Esophagus (tissue), 2 donors: ENCODE results near the gene ADD2. TPM values are rescaled to one million over a fixed set of nuclear protein-coding genes. Genes with fewer than 3 reads are reported as not detected.
A peak's percentile ranks its signal among the peaks of the same experiment; 100 is the strongest.
"Not testable (repeated sequence)": the region's sequence is repeated elsewhere in the genome, so short reads cannot be mapped to it uniquely, and the experiment has no call there.

Source experiments
- H3K27ac ChIP-seq, 2 donors: one replicate each; pipeline ENCODE4 v1.5.1; 2013; ENCODE audit warnings: low read depth in 2 of 2, mild to moderate bottlenecking in 2 of 2, inconsistent platforms in 1 of 2, low read length in 1 of 2, moderate library complexity in 1 of 2
- H3K27me3 ChIP-seq, 2 donors: one replicate each; pipeline ENCODE4 v1.6.1; 2013; ENCODE audit warnings: low read length in 2 of 2, control low read depth in 1 of 2, mild to moderate bottlenecking in 1 of 2; ENCODE audit not compliant: insufficient read depth in 2 of 2, control insufficient read depth in 1 of 2
- H3K36me3 ChIP-seq, 2 donors: one replicate each; pipeline ENCODE4 v1.6.1; 2013; ENCODE audit warnings: low read length in 1 of 2; ENCODE audit not compliant: control insufficient read depth in 2 of 2, insufficient read depth in 2 of 2
- H3K4me1 ChIP-seq, 2 donors: one replicate each; pipeline ENCODE4 v1.6.1; 2013; ENCODE audit warnings: low read length in 1 of 2; ENCODE audit not compliant: control insufficient read depth in 2 of 2, insufficient read depth in 2 of 2
- H3K4me3 ChIP-seq, 2 donors: one replicate each; pipeline ENCODE4 v1.5.1; 2013; ENCODE audit warnings: low read length in 2 of 2, mild to moderate bottlenecking in 2 of 2, low read depth in 1 of 2, moderate library complexity in 1 of 2
- H3K9me3 ChIP-seq, 2 donors: one replicate each; pipeline ENCODE4 v1.6.1; 2013; ENCODE audit warnings: mild to moderate bottlenecking in 2 of 2, low read depth in 1 of 2, low read length in 1 of 2, moderate library complexity in 1 of 2; ENCODE audit not compliant: control insufficient read depth in 2 of 2, insufficient read depth in 1 of 2
- WGBS, 2 donors: extraction: QIAGEN DNeasy Blood & Tissue Kit; methylation state at CpG; one replicate each; pipeline ENCODE4 v1.1.7; 2013; 5-methylcytosine and 5-hydroxymethylcytosine counted together
- polyA plus RNA-seq, 2 donors: library from polyadenylated mRNA; stranded (reverse); fragments of 200-250 nt; gene quantifications; one replicate each; pipeline ENCODE4 v1.2.3, GENCODE V29; 2013
- donor health status: healthy with polysubstance abuse.
- donor health status: Bipolar disorder and iron deficiency.

Gene ADD2
- polyA plus RNA-seq, 2 donors: 0.09 to 0.12 TPM

DNA sequence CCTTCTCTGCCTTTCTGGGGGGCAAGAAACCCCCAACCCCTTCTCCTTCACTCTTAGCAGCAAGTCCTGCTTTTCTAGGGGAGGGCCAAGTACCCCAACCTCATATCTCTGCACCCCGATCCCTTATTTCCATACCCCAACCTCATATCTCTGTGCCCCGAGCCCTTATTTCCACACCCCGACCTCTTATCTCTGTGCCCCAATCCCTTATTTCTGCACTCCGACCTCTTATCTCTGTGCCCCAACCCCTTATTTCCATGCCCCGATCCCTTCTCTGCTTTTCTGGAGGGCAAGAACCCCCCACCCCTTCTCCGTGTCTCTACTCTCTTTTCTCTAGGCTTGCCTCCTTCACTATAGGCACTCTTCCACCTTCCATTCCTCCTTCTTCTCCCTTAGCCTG, 146.5 kb downstream of the ADD2 start:
- not testable (repeated sequence) for H3K4me3 ChIP-seq, H3K36me3 ChIP-seq, H3K4me1 ChIP-seq, H3K9me3 ChIP-seq, H3K27me3 ChIP-seq, H3K27ac ChIP-seq
- 86 to 87% methylated on average over 6 of the region's 6 CpGs for WGBS, 2 donors

DNA sequence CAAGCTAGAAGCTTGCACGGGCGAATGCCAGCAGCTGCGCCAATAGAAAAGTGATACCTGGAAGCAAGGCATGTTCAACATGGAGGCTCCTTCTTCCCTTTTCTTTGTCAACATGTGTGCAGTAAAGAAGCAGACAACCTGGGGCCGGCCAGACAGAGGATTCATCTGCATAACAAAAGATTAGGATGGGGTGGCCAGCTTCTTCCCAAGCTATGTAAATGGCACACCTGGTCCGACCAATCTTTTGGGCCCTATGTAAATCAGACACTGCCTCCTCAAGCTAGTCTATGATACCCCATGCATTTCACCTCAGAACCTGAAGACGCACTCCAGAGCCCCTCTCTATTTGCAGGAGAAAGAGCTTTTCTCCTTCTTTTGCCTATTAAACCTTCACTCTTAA, 148.0 kb downstream of the ADD2 start:
- 71 to 81% methylated on average over 6 of the region's 6 CpGs for WGBS, 2 donors
- H3K9me3 ChIP-seq: no peaks in the 10 kb centered on the region
- H3K27me3 ChIP-seq: no peaks in the 10 kb centered on the region
- H3K4me3 ChIP-seq: no peak overlapping the region
- no peaks in the 10 kb centered on the region for H3K36me3 ChIP-seq
- H3K27ac ChIP-seq: no peak overlapping the region
- peaks cover 0 to 6% of the 10 kb centered on the region in 2 donors for H3K4me1 ChIP-seq

DNA sequence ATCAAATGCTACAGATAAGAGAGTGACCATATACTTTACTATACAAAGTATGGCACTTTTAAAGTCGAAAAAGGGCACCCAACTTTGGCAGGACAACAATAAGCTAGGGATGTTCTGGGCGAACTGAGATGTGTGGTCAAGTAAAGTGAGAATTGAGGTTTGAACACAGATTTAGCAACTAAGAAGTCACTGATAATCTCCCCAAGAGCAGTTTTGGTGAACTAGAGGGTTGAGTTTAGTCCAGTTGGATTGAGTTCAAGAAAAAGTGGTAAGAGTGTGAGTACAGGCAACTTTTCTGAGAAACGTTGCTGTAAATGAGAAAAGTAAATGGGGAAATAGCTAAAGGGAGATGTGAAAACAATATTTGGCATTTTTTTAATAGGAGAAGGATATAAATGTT, 148.8 kb downstream of the ADD2 start:
- no peaks in the 10 kb centered on the region for H3K36me3 ChIP-seq
- WGBS, 2 donors: 61 to 70% methylated on average over 3 of the region's 3 CpGs
- H3K9me3 ChIP-seq: no peaks in the 10 kb centered on the region
- no peak overlapping the region for H3K27ac ChIP-seq
- H3K27me3 ChIP-seq: no peaks in the 10 kb centered on the region
- H3K4me1 ChIP-seq: peaks cover 0 to 6% of the 10 kb centered on the region in 2 donors
- no peak overlapping the region for H3K4me3 ChIP-seq

DNA sequence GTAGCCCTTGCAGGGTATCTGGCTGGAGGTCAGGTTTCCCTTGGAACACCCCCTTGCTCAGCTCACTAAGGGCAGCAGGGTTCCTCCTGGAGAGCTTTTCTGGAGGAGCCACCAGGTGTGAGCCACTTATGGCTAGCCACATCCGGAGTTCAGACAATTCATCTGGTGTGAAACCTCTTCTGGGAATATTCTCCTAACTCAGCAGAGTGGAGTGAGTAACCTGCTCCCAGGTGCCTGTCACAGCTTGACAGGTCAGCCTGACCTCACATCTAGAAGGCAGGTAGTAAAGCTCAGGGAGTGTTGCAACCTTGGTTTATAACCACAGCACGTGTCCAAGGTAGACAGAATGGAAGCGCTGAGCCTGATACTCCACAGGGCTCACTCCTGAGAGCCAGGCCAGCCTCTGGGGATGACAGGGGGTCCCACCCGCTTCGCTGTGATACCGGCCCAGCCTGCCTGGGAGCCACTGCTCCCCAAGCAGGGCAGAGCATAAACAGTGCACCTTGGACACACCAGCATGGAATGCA, 151.8 kb downstream of the ADD2 start:
- no peaks in the 10 kb centered on the region for H3K36me3 ChIP-seq
- peak overlapping the region; percentile 51 to 83 for H3K27ac ChIP-seq
- WGBS, 2 donors: 67 to 69% methylated on average over 6 of the region's 6 CpGs

DNA sequence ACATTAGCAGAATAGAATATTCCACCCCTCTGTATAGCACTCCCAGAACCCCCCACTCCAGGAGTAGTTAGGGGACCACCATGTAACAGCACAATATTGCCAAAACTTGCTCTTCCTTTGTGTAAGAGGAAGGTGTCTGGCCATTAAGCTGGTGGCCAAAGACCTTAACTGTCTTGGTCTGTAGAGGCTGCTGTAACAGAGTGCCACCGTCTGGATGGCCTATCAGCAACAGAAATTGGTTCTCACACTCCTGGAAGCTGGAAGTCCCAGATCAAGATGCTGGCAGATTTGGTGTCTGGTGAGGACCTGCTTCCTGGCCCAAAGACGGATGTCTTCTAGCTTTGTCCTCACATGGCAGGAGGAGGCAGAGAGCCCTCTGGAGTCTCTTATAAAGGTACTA, 152.8 kb downstream of the ADD2 start:
- WGBS, 2 donors: 81 to 88% methylated on average over 2 of the region's 2 CpGs
- Histone ChIP-seq H3K27ac (no peak overlapping the region), H3K36me3 (no peaks in the 10 kb centered on the region), H3K4me3 (no peak overlapping the region), H3K9me3 (no peaks in the 10 kb centered on the region), H3K27me3 (no peaks in the 10 kb centered on the region), H3K4me1 (peaks cover 0 to 8% of the 10 kb centered on the region in 2 donors)

More for the DNA sequence above, 151.8 kb downstream of the ADD2 start:
- no peaks in the 10 kb centered on the region for H3K9me3 ChIP-seq
- H3K4me3 ChIP-seq: no peak overlapping the region
- H3K27me3 ChIP-seq: no peaks in the 10 kb centered on the region
- H3K4me1 ChIP-seq: peaks cover 0 to 6% of the 10 kb centered on the region in 2 donors

DNA sequence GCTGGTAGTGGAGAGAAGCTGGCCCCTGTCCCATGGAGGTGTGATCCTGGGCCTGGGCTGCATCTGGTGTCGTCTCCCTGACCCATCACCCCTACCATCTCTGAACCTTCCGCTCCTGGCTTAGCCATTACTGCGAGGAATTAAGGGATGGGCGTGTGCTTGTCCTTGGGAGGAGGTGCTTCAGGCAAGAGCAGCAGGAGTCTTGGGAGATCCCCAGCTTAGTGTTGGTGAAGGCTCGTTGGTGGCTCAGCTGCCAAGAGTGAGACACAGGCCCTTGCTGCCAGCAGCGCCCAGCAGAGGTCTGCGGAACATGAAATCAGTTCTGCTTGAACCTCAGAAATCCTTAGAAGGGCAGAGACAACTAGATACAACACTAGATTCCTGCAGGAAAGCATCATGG, 154.5 kb downstream of the ADD2 start:
- Histone ChIP-seq H3K36me3 (no peaks in the 10 kb centered on the region), H3K27ac (no peak overlapping the region), H3K4me1 (peaks cover 0 to 8% of the 10 kb centered on the region in 2 donors), H3K4me3 (no peak overlapping the region), H3K27me3 (no peaks in the 10 kb centered on the region), H3K9me3 (no peaks in the 10 kb centered on the region)
- 46 to 64% methylated on average over 7 of the region's 7 CpGs for WGBS, 2 donors

DNA sequence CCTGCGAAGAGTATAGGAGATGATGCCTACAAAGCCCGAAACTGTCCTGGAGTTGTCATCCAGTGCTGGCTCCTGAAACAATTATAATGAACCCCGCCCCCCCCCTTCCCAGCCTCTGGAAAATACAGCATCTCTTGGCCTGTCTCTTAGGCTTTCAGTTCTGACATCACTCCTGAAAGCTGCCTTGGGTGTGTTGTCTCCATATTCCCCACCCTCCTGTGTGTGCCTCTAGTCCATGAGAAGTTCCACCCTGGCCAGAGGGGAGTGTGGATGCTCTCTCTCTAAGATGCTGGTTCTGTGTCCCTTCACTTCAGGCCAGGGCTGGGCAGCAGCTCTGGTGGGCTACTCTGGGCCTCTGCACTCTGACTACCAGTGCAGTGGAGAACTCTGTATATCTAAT, 155.4 kb downstream of the ADD2 start:
- 92% methylated on average over 3 of the region's 3 CpGs for WGBS, 2 donors
- H3K9me3 ChIP-seq: no peaks in the 10 kb centered on the region

DNA sequence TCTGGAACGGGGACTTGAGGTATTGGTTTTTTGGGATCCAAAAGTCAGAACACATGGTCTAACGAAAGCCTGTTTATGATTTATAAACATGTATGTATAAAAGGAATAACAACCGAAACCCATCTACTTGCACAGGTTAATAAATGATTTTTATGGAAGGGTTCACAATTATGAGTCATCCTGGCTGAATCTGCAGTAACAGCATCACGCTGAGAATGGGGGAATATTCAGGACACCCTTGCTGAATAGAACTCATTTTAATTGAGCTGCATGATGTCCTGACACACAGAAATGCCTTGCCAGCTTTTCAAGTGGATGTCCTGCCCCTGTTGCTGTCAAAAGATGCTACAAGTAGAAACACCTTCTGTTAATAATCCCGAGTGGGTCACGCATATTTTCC, 159.6 kb downstream of the ADD2 start:
- WGBS, 2 donors: 54 to 64% methylated on average over 6 of the region's 6 CpGs
- H3K4me3 ChIP-seq: no peak overlapping the region
- peaks cover 0 to 6% of the 10 kb centered on the region in 2 donors for H3K4me1 ChIP-seq
- no peak overlapping the region for H3K27ac ChIP-seq
- no peaks in the 10 kb centered on the region for H3K27me3 ChIP-seq
- H3K9me3 ChIP-seq: no peaks in the 10 kb centered on the region
- no peaks in the 10 kb centered on the region for H3K36me3 ChIP-seq

More for the DNA sequence above, 155.4 kb downstream of the ADD2 start:
- Histone ChIP-seq H3K4me3 (no peak overlapping the region), H3K27me3 (no peaks in the 10 kb centered on the region), H3K36me3 (no peaks in the 10 kb centered on the region), H3K4me1 (peaks cover 0 to 8% of the 10 kb centered on the region in 2 donors), H3K27ac (no peak overlapping the region)

DNA sequence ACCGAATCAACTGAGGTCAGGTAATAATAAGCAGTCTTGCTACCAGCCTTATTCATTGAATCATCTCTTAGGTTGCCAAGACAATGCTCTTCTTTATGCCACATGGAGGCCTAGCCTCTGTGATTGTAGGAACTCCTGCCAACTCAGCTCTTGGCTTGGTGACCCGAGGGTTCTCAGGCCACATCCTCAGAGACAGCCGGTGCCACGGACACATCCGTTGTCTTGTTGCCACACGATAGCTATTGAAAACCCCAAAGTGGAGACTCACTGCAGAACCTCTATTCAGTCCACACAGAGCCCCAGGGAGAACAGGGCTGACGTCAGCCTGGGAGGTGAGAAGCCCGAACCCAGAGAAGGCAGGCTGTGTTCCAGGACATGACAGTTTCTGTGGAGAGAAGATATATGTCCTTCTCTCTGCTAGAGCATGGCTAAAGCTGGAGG, 160.9 kb downstream of the ADD2 start:
- Histone ChIP-seq H3K4me3 (no peak overlapping the region), H3K4me1 (peaks cover 0 to 6% of the 10 kb centered on the region in 2 donors), H3K36me3 (no peaks in the 10 kb centered on the region), H3K27me3 (no peaks in the 10 kb centered on the region), H3K27ac (no peak overlapping the region), H3K9me3 (no peaks in the 10 kb centered on the region)
- WGBS, 2 donors: 39 to 53% methylated on average over 8 of the region's 8 CpGs
